GM21447 (cell line): Measurements from ENCODE around the gene HDAC4.

Source experiments
- ATAC-seq: cut with Tn5 transposase; IDR thresholded peaks from one replicate; pipeline ENCODE4 v1.9.1; 2021; ENCODE audit not compliant: unreplicated experiment

Gene HDAC4

DNA sequence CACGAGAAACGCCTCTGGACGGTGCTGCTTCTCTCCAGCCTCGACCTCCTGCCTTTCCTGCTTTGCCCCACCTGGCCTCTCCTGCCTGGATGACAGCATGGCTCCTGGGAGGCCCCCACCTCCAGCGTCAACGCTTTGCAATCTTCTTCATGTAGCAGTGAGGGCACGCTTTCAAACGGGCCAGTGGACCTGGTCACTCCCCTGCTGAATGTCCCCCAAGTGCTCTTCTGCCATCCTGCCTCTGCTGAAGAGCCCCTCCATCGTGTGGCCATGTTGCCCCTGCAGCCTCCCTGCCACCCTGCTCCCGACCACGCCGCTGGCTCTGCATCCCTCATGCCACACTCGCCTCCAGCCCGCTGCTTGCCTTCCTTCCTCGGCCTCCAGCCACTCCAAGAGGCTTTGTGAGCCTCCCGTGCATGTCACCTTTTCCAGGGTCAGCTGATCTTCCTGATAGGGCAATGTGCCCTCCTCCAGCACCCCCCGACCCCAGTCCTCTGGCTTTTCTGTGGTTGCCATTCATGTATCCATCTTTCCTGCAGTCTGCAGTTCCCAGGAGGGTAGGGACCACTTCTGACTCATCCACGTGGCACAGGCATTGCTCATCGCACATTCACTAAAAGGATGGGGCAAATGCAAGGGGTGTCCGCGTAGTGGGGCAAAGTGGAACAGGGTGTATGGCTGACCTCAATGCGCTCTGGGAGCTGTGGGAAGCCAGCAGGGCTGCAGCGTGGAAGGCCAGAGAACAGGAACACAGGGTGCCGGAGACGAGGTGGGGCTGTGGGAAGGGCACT lies 284.2 kb downstream of the HDAC4 start:
- ATAC-seq: no peak

DNA sequence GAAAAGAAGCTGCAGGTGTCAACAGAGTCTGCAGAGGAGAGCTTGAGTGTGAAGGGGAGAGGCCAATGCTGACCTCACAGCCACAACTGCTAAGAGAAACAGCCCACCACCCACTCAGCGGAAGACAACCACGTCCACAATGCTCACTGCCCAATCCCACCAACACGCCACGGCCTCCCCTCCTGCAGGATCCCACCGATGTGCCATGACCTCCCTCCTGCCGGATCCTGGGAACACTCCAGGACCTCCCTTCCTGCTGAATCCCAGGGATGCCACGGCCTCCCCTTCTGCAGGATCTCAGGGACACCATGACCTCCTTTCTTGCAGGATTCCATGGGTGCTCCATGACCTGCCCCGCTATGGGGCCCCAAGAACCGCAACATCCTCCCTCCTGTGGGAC lies 285.2 kb downstream of the HDAC4 start:
- ATAC-seq: no peak

DNA sequence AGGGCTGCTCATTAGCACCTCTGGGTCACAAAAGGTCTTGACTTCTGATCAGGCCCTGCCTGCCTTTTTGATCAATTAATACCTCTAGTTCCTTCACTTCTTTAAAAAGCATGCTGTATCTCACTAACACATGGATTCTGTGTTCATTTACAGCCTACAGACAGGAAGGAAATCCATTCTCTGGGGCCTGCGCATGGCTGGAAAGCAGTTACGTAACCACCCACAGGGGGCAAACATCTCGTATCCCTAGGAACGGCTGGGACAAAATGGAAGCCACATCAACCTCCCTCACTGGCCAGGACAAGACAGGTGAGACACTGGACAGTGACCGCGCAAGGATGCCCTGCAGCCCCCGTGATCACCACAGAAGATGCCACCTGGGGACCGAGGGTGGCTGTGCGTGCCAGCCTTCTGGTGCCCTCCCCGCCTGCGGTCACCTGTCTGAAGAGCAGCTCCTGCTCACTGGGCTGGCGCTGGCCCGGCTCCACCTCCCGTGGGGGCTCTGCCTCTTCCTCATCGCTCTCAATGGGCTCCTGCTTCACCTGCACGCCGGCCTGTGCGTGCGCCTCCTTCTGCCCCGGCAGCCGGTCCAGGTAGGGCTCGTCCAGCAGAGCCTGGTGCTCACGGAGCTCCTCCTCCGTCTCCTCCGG lies 286.1 kb downstream of the HDAC4 start:
- no peak for ATAC-seq

DNA sequence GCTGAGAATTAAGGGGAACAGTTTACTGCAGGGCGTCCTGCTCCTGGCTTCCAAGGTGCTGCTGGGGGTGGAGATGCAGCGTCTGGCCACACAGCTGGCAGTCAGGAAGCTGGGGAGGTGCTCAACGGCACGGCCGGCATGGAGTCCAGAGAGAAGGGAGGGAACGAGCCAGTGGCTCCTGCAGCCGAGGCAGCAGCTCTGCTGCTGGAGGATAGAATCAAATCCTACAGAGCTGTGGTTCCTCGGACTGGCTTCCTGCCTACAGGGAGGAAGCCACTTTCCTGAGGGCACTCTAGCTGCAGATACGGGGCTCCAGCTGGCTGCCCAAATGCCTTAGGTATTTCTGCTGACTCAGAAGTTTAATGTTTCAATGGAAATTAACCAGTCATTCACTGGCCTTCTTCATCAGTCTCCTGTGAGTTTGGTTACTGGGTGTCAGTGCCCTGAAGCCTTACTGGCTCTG lies 286.7 kb downstream of the HDAC4 start:
- ATAC-seq: no peak

DNA sequence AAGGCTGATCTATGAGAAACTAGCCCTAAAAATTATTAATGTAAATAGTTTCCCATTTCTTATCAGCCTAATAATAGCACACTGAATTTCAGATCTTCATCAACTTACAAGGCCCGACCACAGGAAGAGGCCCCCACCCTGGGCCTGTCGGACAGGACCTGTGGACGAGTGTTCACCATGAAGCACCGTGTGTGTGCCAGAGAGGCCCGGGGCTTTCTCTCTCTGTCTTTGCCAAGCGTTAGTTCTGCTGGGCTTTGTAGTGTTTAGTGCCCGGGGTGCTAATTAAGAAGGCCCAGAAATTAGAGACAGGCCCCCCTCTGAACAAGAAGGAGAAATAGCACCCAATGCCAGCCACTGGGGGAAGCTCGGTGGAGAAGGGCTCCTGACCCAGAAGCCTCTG lies 287.2 kb downstream of the HDAC4 start:
- no peak for ATAC-seq

- ATAC-seq: no peak
Measured at GRCh38 chr2:239113171-239113570, 287.6 kb downstream of the HDAC4 start.

GRCh38 chr2:239112127-239112774 lies 288.6 kb downstream of the HDAC4 start:
- no peak for ATAC-seq

DNA sequence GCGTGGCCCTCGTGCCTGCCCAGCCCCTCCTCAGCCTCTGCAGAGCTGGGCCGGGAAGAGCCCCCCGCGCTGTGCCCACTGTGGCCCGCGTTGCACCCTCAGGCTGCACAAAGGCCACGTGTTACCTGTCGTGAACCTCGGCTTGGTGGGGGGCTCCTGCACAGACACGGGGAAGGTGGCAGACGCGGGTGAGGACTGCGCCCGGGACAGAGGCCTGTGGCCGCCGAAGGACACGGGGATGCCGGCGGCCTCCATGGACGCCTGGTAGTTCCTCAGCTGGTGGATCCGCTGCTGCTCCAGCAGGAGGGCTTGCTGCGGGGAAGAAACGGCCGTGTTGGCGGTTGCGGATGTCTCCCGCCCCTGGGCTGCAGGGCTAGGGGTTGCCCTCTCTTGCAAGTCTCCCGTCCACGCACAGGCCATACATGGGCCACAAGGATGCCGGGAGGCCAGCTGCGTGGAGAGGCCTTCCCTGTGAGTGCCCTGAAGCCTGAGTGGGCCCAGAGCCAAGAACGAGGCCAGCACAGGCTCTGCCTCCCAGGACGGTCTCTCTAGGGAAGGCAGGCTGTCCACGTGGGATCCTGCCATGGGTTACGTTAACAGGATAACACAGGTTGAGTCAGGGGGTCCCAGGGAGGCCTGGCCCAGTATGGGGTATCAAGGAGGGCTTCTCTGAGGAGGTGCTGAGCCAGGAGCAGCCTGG lies 289.3 kb downstream of the HDAC4 start:
- no peak for ATAC-seq

DNA sequence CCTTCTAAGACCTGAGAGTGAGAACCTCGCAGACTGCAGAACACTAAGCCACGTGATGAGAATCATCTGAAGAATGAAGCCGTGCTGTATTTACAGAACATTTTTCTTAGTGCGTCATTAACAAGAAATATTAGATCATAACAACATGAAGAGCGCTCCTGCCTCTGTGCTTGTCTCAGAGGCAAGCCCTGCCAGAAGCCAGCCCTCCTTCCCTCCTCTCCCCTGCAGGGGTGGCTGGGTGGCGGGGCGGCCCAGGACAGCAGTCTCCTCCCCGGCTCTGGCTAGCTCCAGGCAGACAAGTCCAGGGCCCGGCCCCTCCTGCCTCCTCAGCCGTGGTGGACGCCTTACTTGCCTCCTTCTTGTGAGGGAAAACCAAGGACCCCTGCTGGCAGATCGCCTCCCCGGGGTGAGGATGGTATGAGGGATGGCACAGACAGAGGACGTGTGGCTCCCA lies 290.2 kb downstream of the HDAC4 start:
- ATAC-seq: no peak

DNA sequence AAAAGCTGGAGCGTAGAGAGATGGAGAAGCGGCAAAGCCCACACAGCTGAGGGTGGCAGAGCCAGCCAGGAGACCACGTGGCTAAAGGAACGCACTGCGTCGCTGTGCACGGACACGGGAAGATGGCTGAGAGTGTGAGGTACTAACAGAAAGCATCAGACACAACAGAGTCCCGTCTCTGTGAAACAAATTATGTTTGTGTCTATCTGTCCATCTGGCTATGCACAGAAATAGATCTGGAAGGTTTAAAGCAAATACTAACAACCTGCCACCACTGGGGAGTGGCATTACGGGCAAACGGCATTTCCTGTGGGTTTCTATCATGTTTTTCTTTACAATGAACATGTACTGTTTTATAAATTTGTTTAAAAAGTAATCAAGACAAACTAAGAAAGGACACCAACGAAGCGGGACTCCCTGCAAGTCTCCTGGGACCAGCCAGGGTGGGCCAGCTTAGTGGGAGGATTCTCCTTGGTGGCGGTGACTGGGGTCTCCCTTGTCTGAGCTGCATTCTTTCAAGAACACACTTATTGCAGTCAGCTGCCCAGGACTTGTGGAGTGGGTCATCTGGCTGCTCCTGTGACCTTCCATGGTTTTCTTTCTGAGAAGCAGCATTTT lies 290.8 kb downstream of the HDAC4 start:
- ATAC-seq: no peak

DNA sequence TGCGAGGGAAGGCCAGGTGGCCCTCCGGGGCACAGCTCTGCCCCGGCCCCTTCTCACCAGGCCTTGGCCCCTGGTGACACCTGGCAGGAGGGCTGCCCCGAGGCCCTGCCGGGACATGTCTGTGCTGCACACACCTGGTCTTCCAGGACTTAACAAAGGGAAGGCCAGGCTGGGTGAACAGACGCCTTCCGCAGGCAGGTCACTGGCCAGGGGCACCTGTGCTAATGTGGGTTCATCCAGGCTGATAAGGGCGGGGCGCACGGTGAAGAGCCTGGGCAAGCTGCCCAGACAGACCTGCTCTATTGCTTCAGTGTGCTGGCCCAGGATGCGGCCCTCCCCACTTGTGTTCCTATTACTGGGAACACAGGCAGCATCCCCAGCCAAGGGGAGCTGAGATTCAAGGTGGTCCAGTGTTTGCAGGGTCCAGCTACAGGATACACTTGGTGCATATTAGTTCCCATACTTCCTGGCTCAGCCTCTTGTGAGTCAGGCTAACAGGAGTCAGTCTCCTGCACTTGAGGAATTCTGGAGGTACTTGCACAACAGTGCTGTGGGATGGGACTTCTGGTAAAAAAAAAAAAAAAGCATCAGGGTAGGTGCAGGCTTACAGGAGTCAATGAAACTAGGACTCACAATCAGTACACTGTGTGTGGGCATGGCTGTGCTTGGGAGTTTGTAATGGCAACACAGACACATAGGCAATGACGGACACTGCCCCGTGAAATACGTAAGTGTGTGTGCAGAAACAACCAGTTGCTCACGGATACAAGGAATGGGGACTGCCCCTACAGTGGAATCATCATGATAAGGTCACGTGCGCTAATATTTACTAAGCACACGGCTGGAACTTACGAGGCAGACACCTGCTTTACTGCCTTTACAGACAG lies 291.5 kb downstream of the HDAC4 start:
- ATAC-seq: no peak

- ATAC-seq: no peak
Measured at GRCh38 chr2:239108459-239108858, 292.4 kb downstream of the HDAC4 start.

DNA sequence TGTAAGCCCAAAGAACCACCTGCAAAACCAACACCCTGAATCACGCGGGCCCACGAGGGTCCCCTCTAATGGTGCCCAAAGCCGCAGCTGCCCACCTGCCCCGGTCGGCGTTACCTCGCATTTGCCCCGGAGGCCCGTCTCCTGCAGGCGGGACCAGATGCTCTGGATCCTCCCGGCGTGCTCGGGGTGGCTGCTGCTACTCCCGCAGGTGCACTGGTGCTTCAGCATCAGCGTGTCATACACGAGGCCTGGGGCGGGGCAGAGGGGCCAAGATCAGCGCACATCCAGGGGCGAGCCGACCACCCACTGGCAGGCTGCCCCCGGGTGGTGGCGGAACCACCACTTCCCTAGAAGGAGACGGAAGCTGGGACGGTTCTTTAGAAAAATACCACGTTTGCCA lies 292.9 kb downstream of the HDAC4 start:
- ATAC-seq: no peak

GRCh38 chr2:239106966-239107365 lies 293.9 kb downstream of the HDAC4 start:
- ATAC-seq: no peak

- no peak for ATAC-seq
Measured at GRCh38 chr2:239106314-239106908, 294.4 kb downstream of the HDAC4 start.

DNA sequence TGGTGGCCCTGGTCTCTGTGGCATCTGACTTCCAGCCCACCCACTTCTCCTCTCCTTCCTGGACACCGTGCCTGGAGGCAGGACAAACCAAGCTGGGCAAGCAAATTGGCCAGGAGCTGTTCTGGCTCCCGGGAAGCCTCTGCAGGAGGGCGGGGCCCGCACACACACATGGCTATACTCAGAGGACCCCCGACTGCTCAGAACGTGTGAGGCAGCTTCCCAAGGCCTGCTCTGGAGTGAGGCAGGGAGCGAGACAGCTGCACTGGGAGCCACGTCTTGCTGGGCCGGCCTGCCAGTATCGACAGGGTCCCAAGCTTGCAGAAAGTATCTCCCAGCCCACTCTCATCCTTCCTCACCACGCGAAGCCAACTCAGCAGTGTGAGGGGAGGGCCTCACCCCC lies 295.6 kb downstream of the HDAC4 start:
- no peak for ATAC-seq

DNA sequence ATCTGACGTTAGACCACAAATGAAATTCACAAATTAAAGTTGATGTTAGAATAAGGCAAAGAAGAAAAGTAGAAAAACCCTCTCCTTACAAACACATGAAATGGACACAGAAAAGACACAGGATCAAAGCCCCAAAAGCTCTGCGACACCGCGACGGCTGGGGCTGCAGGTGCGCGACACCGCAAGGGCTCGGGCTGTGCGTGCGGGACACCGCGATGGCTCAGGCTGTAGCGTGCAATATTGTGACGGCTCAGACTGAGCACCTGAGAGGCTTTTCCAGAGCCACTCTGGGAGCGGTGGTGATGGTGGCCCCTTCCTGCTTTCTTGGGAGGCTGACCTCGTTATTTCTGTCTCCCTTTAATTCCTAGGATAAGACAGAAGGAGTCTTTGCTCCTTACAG lies 296.0 kb downstream of the HDAC4 start:
- ATAC-seq: no peak

GRCh38 chr2:239103125-239104098 lies 297.4 kb downstream of the HDAC4 start:
- ATAC-seq: no peak
